IMR-90 (cell line): Measurements from ENCODE around the gene CLDN15. TPM values are rescaled to one million over a fixed set of nuclear protein-coding genes. Genes with fewer than 3 reads are reported as not detected.

Source experiments
- ATAC-seq: fragments of 200-7000 bp; cut with Tn5 transposase; 2 replicates; pipeline ENCODE4 v1.9.1; 2020; ENCODE audit warnings: low read depth, mild to moderate bottlenecking, moderate library complexity
- BruUV-seq: library from RNA; stranded (reverse); fragments of 400-500 nt; replicated peaks from 2 replicates; lab custom pipeline; 2021; lab: Mats Ljungman, UMichigan
- CTCF ChIA-PET: fragments of 300-600 bp; formaldehyde crosslinking; extraction: SDS; loops from one replicate; lab custom pipeline; 2021; ENCODE audit warnings: antibody characterized with exemption; lab: Yijun Ruan, JAX
- POLR2A ChIA-PET: fragments of 300-600 bp; sonication (Branson Sonifier 250); formaldehyde crosslinking; loops from one replicate; lab custom pipeline; 2022; ENCODE audit warnings: antibody characterized with exemption; ENCODE audit not compliant: unreplicated experiment; lab: Charles Lee
- DNase-seq: peaks from one replicate; pipeline ENCODE4 v3.0.0; 2013
- H2AFZ ChIP-seq: replicated peaks from 2 replicates; pipeline ENCODE3; 2013; ENCODE audit warnings: low read length, mild to moderate bottlenecking; ENCODE audit not compliant: poor library complexity
- H2AK5ac ChIP-seq: 2 replicates; pipeline ENCODE4 v1.6.1; 2013; ENCODE audit warnings: low read depth, low read length, inconsistent platforms
- H2AK9ac ChIP-seq: replicated peaks from 2 replicates; pipeline ENCODE3; 2013; ENCODE audit warnings: mild to moderate bottlenecking, low read depth, low read length, moderate library complexity; ENCODE audit not compliant: poor library complexity
- H2BK120ac ChIP-seq: 2 replicates; pipeline ENCODE4 v1.6.1; 2013; ENCODE audit warnings: low read depth, low read length, inconsistent platforms
- H2BK15ac ChIP-seq: 3 replicates; pipeline ENCODE4 v1.6.1; 2013; ENCODE audit warnings: low read depth, low read length, inconsistent platforms
- H2BK20ac ChIP-seq: 2 replicates; pipeline ENCODE4 v1.6.1; 2013; ENCODE audit warnings: low read depth, mild to moderate bottlenecking, inconsistent platforms, low read length, moderate library complexity
- H2BK5ac ChIP-seq: 2 replicates; pipeline ENCODE4 v1.6.1; 2013; ENCODE audit warnings: mild to moderate bottlenecking, low read depth, low read length, inconsistent platforms; ENCODE audit not compliant: poor library complexity, severe bottlenecking
- H3K14ac ChIP-seq: replicated peaks from 2 replicates; pipeline ENCODE4 v1.6.1; 2013; ENCODE audit warnings: low read depth, low read length, inconsistent platforms
- H3K18ac ChIP-seq: 2 replicates; pipeline ENCODE4 v1.6.1; 2013; ENCODE audit warnings: low read depth, low read length, control low read depth
- H3K23ac ChIP-seq: 2 replicates; pipeline ENCODE4 v1.6.1; 2013; ENCODE audit warnings: low read depth, low read length, inconsistent platforms
- H3K27ac ChIP-seq: 2 replicates; pipeline ENCODE4 v1.5.1; 2013; ENCODE audit warnings: mild to moderate bottlenecking, control low read depth, low read length; ENCODE audit not compliant: insufficient read depth
- H3K27me3 ChIP-seq: 2 replicates; pipeline ENCODE4 v1.6.1; 2013; ENCODE audit warnings: low read length; ENCODE audit not compliant: control insufficient read depth, insufficient read depth
- H3K36me3 ChIP-seq: 2 replicates; pipeline ENCODE4 v1.6.1; 2013; ENCODE audit warnings: low read length, mixed read lengths; ENCODE audit not compliant: control insufficient read depth, insufficient read depth
- H3K4ac ChIP-seq: 2 replicates; pipeline ENCODE4 v1.6.1; 2013; ENCODE audit warnings: low read depth, low read length, inconsistent platforms
- H3K4me1 ChIP-seq: 2 replicates; pipeline ENCODE4 v1.6.1; 2013; ENCODE audit warnings: low read length, mixed read lengths; ENCODE audit not compliant: control insufficient read depth, insufficient read depth
- H3K4me2 ChIP-seq: 2 replicates; pipeline ENCODE4 v1.6.1; 2013; ENCODE audit warnings: low read depth, mild to moderate bottlenecking, control low read depth, low read length, moderate library complexity
- H3K4me3 ChIP-seq: 2 replicates; pipeline ENCODE4 v1.5.1; 2013; ENCODE audit warnings: low read depth, mild to moderate bottlenecking, control low read depth, low read length, moderate library complexity; ENCODE audit not compliant: insufficient read depth
- H3K56ac ChIP-seq: 2 replicates; pipeline ENCODE4 v1.6.1; 2013; ENCODE audit warnings: low read length, inconsistent platforms; ENCODE audit not compliant: insufficient read depth; ENCODE audit errors: extremely low read depth
- H3K79me1 ChIP-seq, 2 experiments: 2 replicates each; pipeline ENCODE4 v1.6.1; 2013; ENCODE audit warnings: low read length in 2 of 2, inconsistent platforms in 1 of 2, low read depth in 1 of 2
- H3K9ac ChIP-seq: 2 replicates; pipeline ENCODE4 v1.6.1; 2013; ENCODE audit warnings: low read depth, low read length, control low read depth
- H3K9me1 ChIP-seq: 2 replicates; pipeline ENCODE4 v1.6.1; 2013; ENCODE audit warnings: low read length, inconsistent platforms; ENCODE audit not compliant: insufficient read depth
- H3K9me3 ChIP-seq: 2 replicates; pipeline ENCODE4 v1.6.1; 2013; ENCODE audit warnings: low read length; ENCODE audit not compliant: control insufficient read depth, insufficient read depth
- H4K20me1 ChIP-seq: 2 replicates; pipeline ENCODE4 v1.6.1; 2013; ENCODE audit warnings: low read length, inconsistent platforms; ENCODE audit not compliant: insufficient read depth
- H4K5ac ChIP-seq: 2 replicates; pipeline ENCODE4 v1.6.1; 2013; ENCODE audit warnings: mild to moderate bottlenecking, low read depth, low read length, control low read depth
- H4K8ac ChIP-seq, 2 experiments: 2 replicates each; pipeline ENCODE4 v1.6.1; 2013; ENCODE audit warnings: low read depth in 2 of 2, low read length in 2 of 2, control low read depth in 1 of 2, inconsistent platforms in 1 of 2
- H4K91ac ChIP-seq: 2 replicates; pipeline ENCODE4 v1.6.1; 2013; ENCODE audit warnings: low read depth, low read length, inconsistent platforms; ENCODE audit not compliant: insufficient read depth
- CEBPB ChIP-seq: IDR thresholded peaks from 2 replicates; pipeline ENCODE4 v1.6.1; 2012; ENCODE audit warnings: low read depth, low read length, improper control_type of control experiment
- CTCF ChIP-seq: conservative IDR thresholded peaks from 2 replicates; pipeline ENCODE4 v1.5.1; 2012; ENCODE audit warnings: mild to moderate bottlenecking, low read depth, low read length, improper control_type of control experiment
- MAZ ChIP-seq: IDR thresholded peaks from 2 replicates; pipeline ENCODE4 v1.6.1; 2012; ENCODE audit warnings: low read depth, mild to moderate bottlenecking, low read length, improper control_type of control experiment, moderate library complexity, borderline replicate concordance
- NFE2L2 ChIP-seq: fragments of 150-350 bp; IDR thresholded peaks from 2 replicates; pipeline ENCODE4 v1.6.1; 2016; ENCODE audit warnings: low read depth, mild to moderate bottlenecking, low read length
- RAD21 ChIP-seq: IDR thresholded peaks from 2 replicates; pipeline ENCODE4 v1.6.1; 2012; ENCODE audit warnings: low read length, improper control_type of control experiment
- WGBS, 2 experiments: methylation state at CpG; one replicate each; pipeline versions ENCODE4 v1.1.5 to v1.1.7; 2013; ENCODE audit warnings: missing lambda C conversion rate in 2 of 2; ENCODE audit not compliant: insufficient read length in 1 of 2; ENCODE audit errors: extremely low coverage in 2 of 2; 5-methylcytosine and 5-hydroxymethylcytosine counted together
- dilution Hi-C: fragments of 300-500 bp; cut with HindIII; formaldehyde crosslinking; loops from one replicate; pipeline ENCODE4 v1.14.3; 2018; ENCODE audit warnings: low sequenced_read_pairs; ENCODE audit not compliant: unreplicated experiment
- in situ Hi-C: fragments of 300-500 bp; cut with MboI; formaldehyde crosslinking; loops from 3 replicates; pipeline ENCODE4 v1.14.3; 2019; ENCODE audit warnings: low sequenced_read_pairs, inconsistent platforms, mixed read lengths
- intact Hi-C: fragments of 100-400 bp; cut with micrococcal nuclease; formaldehyde crosslinking; loops from 2 replicates; pipeline ENCODE4 v1.10.0; 2022
- polyA plus RNA-seq, 3 experiments: library from polyadenylated mRNA; depleted of rRNA; stranded (reverse); fragments of >200 nt; gene quantifications; 2 replicates each; pipeline ENCODE4 v1.2.3, GENCODE V29; 2012; ENCODE audit warnings: low replicate concordance in 1 of 3
- total RNA-seq: library from RNA; depleted of rRNA; stranded (reverse); fragments of >200 nt; gene quantifications from 2 replicates; pipeline ENCODE4 v1.2.3, GENCODE V29; 2012

Gene CLDN15
- total and polyA plus RNA-seq, 2 of the 4 experiments (the other 2 are of a cell fraction) = 0.72 to 5.4 TPM

- no TSS peak for BruUV-seq
- no peak overlapping the region for H3K18ac ChIP-seq
- ChIA-PET CTCF (no interaction called here), POLR2A (no interaction called here)
- intact Hi-C loops = no loop called here
- H2BK20ac ChIP-seq = no peak overlapping the region
- no peak overlapping the region for H3K14ac ChIP-seq
- ATAC-seq (peak; percentile 38), DNase-seq (no peak)
- no peak overlapping the region for H2BK120ac ChIP-seq
- no peak overlapping the region for H3K4me3 ChIP-seq
- H2AK5ac ChIP-seq = no peak overlapping the region
- dilution Hi-C loops = no loop called here
- no peak overlapping the region for H2BK15ac ChIP-seq
- no peak for TF ChIP-seq CEBPB
- TF ChIP-seq NFE2L2 = no peak
- no peak for TF ChIP-seq MAZ
- TF ChIP-seq RAD21 = no peak
- TF ChIP-seq CTCF = no peak
- no peaks in the 10 kb centered on the region for H3K9me3 ChIP-seq
- H4K91ac ChIP-seq = no peak overlapping the region
- peak overlapping the region; percentile 36 to 72; a peak in 2 of 4 replicates for H4K8ac ChIP-seq
- peaks cover 4% of the 10 kb centered on the region for H3K9me1 ChIP-seq
- peaks cover 6% of the 10 kb centered on the region for H4K20me1 ChIP-seq
- H3K79me1 ChIP-seq = peaks cover 0 to 6% of the 10 kb centered on the region in 2 experiments; a peak in 2 of 4 replicates
- no peak overlapping the region for H3K27ac ChIP-seq
- no peak overlapping the region for H3K23ac ChIP-seq
- H2AK9ac ChIP-seq = peak overlapping the region; percentile 3
- H3K36me3 ChIP-seq = peaks cover 20% of the 10 kb centered on the region
- no peak overlapping the region for H4K5ac ChIP-seq
- H3K4me2 ChIP-seq = no peak overlapping the region
- no peak overlapping the region for H2BK5ac ChIP-seq
- H3K9ac ChIP-seq = no peak overlapping the region
- peak overlapping the region; percentile 62 for H2AFZ ChIP-seq
- 28% methylated on average over 6 of the region's 52 CpGs; no CpG with 5 or more reads in 1 of the 2 experiments for WGBS, 2 experiments
- H3K56ac ChIP-seq = no peak overlapping the region
- H3K27me3 ChIP-seq = no peaks in the 10 kb centered on the region
- peak overlapping the region; percentile 43; the same call in 1 of the 2 replicates for H3K4ac ChIP-seq
- peaks cover 5% of the 10 kb centered on the region for H3K4me1 ChIP-seq
- in situ Hi-C loops = no loop called here
Observed at GRCh38 chr7:101232141-101232850, 5.3 kb downstream of the CLDN15 start.
